Measurements from ENCODE around the gene CHRNA4.

DNA sequence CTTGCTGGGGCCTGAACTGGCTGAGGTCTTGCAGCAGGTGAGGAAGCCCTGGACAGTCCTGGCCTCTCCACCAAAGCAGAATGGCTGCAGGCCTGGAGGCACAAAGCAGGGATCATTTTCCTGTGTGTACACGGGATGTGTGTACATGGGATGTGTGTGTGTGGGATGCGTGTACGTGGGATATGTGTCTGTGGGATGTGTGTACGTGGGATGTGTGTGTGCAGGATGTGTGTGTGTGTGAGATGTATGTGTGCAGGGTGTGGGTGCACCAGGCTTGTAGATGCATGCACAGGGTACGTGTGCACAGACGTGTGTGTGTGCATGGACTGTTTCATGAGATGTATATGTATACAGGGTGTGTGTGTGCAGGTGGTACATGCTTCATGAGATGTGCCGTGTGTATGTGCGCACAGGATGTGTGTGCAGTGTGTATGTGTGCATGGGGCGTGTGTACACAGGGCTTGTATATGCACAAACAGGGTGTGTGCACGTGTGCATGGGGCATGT lies 7.9 kb upstream of the CHRNA4 start:
- TF ChIP-seq, protein P1, sequence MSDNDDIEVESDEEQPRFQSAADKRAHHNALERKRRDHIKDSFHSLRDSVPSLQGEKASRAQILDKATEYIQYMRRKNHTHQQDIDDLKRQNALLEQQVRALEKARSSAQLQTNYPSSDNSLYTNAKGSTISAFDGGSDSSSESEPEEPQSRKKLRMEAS (CRISPR knock-in tag; IDR thresholded peaks at IDR 0.05) = no peak
- no peak for TF ChIP-seq CTCF (IDR thresholded peaks at IDR 0.05 in 2 of 3, conservative IDR thresholded peaks at IDR 0.05 in 1 of 3; ENCODE audit: insufficient read depth in 2 of 3, low read depth in 1 of 3, low read length in 3 of 3)
- TF ChIP-seq POLR2A (conservative IDR thresholded peaks at IDR 0.05) = no peak
- no peak for TF ChIP-seq JUND (IDR thresholded peaks at IDR 0.05; ENCODE audit: borderline replicate concordance, low read depth, low read length)
- TF ChIP-seq JUND (tag; IDR thresholded peaks at IDR 0.05; ENCODE audit: borderline replicate concordance, low read depth, low read length) = no peak
- TF ChIP-seq, protein P2, sequence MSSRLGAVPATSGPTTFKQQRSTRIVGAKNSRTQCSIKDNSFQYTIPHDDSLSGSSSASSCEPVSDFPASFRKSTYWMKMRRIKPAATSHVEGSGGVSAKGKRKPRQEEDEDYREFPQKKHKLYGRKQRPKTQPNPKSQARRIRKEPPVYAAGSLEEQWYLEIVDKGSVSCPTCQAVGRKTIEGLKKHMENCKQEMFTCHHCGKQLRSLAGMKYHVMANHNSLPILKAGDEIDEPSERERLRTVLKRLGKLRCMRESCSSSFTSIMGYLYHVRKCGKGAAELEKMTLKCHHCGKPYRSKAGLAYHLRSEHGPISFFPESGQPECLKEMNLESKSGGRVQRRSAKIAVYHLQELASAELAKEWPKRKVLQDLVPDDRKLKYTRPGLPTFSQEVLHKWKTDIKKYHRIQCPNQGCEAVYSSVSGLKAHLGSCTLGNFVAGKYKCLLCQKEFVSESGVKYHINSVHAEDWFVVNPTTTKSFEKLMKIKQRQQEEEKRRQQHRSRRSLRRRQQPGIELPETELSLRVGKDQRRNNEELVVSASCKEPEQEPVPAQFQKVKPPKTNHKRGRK (tag; IDR thresholded peaks at IDR 0.05) = no peak
- no peak for TF ChIP-seq HCFC1 (IDR thresholded peaks at IDR 0.05; ENCODE audit: low read depth, low read length)
- no peak for TF ChIP-seq COPS2 (conservative IDR thresholded peaks at IDR 0.05)

All from K562 (cell line).